Sciatic nerve (tissue), 2 donors: ENCODE measurements around the gene ATXN3L. TPM values are rescaled to one million over a fixed set of nuclear protein-coding genes. Genes with fewer than 3 reads are reported as not detected.

Experiments used
- ATAC-seq: fragments of 200-7000 bp; cut with Tn5 transposase; one replicate; pipeline ENCODE4 v1.9.1; 2020; ENCODE audit warnings: mild to moderate bottlenecking, moderate library complexity
- DNase-seq: peaks from one replicate; pipeline ENCODE4 v3.0.0-alpha.2; 2020; ENCODE audit warnings: low spot score
- intact Hi-C: fragments of 100-400 bp; cut with DNase I; formaldehyde crosslinking; loops from one replicate; pipeline ENCODE4 v1.14.2; 2022
- total RNA-seq: library from RNA; stranded (reverse); fragmentation: NEBNext Ultra II Directional; extraction: Animal tissue kit (Norgen Biotek cat#: 25700); gene quantifications from one replicate; pipeline ENCODE4 v1.2.1, GENCODE V29; 2021
- donor health status: DM: no; HTN: no; CAD: no.
- donor health status: DM: no; HTN: no; CAD: no.

ATXN3L gene
- total RNA-seq, 1 donor from 2014 or later, result not detected

DNA sequence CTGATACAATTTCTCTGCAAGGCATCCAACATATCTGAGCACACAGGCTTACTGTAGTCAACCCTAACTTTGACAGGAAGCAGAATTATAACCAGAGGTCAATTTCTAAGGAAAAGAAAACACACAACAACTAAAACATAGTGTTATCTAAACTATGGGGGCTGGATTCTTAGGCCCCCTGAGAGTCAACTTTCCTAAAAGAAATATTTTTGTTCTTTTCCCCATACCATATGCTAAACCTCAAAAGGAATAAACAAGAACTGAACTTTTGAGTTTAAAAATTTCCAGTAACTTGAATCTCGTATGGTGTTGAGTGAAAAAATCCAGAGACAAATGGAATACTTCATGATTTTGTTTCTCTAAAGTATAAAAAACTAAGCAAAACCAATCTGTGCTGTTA is 42.9 kb downstream of the ATXN3L start:
- no peak for DNase-seq
- ATAC-seq, result no peak
- intact Hi-C loops, result no loop called here

DNA sequence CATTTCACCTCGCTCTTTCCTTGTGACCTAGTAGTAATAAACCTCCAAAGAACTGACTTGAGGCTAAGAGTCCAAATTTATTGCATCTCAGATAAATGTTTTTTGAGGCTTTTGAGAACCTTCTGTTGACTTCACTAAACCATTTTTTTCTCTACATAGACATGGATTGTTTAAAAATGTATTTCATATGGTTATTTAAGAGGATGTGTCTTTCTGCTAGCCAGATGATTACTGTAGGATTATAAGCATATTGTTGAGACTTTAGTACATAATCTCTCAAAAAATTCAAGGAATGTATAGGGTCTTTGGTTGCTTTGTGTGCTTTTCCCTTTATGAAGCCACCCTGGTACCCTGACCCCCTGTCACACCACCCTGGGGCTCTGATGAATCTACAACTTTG is 44.8 kb downstream of the ATXN3L start:
- intact Hi-C loops, result no loop called here
- DNase-seq (no peak), ATAC-seq (no peak)

DNA sequence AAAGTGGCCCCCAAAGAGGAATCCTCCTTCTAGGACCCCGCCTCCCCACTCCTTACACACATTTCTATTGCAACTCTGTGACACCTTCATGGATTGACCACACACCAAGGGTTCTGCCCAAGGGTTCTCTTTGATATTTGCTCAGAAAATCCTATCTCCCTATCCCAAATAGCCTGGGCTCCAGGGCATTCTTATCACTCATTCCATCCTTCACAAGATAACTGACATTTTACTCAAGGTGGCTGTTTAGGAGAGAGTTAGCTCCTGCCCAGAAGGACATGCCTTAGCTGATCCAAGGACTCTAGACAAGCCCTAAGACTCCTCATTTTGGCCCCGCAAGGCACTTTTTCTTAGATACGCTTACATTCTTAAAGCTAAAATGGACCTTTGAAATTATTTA is 47.4 kb downstream of the ATXN3L start:
- intact Hi-C loops, result no loop called here
- ATAC-seq (no peak), DNase-seq (no peak)

DNA sequence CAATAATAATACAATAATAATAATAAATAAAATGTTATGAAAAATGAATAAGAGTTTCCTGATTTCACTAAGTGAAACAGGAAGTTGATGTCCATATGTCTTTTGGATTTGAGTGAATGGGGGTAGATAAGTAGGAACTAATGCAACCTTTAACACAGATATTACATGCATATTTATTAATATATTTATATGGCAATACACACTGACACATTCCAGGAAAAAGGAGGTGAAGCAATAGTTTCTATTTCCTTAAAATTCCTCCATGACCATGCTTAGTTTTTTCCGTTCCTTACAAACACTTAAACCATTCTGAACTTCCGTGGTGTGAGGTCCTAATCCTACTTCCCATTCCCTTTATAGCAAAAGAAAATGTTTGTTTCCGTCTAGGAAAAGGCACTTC is 48.3 kb downstream of the ATXN3L start:
- no peak for DNase-seq
- ATAC-seq, result no peak
- intact Hi-C loops, result no loop called here

DNA sequence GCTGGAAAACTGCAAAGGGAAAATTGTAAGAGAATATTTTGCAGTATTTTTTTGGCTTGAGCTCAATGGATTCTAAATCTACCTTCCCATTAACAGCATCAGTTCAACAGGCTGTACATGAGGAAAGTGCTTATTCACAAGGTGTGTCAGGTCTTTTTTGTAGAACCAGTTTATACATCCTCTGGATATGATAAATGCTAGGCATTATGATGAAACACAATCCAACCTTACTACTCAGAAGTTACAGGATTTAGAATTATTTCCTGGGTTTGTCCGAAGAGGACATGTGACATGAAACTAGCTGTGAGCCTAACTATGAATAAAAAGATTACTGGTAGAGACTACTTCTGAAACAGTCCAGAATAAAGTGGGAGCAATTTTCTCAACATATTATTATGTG is 49.5 kb downstream of the ATXN3L start:
- no peak for DNase-seq
- intact Hi-C loops, result no loop called here
- no peak for ATAC-seq

DNA sequence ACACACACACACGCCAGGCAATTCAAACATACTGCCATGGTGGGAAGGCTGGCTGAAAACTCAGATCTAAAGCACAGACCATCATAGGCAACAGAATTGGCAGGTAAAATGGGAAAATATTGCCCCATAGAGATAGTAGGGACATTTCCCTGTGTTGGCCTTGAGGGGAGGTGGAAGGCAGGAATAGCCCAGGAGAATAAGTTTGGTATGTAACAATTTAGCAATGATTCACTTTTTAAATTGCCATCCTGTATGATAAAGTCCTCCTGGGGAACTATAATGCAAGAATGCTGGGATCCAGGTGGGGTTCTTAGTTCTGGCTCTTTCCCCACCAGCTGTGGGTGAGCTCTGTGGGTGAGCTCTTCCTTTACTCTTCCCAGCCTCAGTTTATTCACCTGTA is 51.0 kb downstream of the ATXN3L start:
- ATAC-seq (no peak), DNase-seq (no peak)
- intact Hi-C loops, result no loop called here

Other genes starting within 250 kb of the ATXN3L start
- gene EGFL6, start 249.5 kb upstream of the ATXN3L start, total RNA-seq, result 1.6 TPM